Ishikawa (cell line): ENCODE results near the gene AP5M1.

Experiments
- CREB1 ChIP-seq: IDR thresholded peaks from 2 replicates; pipeline ENCODE4 v1.6.1; 2012; ENCODE audit warnings: low read depth
- RAD21 ChIP-seq: IDR thresholded peaks from 2 replicates; pipeline ENCODE4 v1.6.1; 2012; ENCODE audit warnings: low read depth
- TAF1 ChIP-seq: IDR thresholded peaks from 2 replicates; pipeline ENCODE4 v1.6.1; 2012; ENCODE audit warnings: low read depth, mild to moderate bottlenecking
- TF ChIP-seq, protein P1 (sequence below): IDR thresholded peaks from 2 replicates; pipeline ENCODE4 v1.6.1; 2012

DNA sequence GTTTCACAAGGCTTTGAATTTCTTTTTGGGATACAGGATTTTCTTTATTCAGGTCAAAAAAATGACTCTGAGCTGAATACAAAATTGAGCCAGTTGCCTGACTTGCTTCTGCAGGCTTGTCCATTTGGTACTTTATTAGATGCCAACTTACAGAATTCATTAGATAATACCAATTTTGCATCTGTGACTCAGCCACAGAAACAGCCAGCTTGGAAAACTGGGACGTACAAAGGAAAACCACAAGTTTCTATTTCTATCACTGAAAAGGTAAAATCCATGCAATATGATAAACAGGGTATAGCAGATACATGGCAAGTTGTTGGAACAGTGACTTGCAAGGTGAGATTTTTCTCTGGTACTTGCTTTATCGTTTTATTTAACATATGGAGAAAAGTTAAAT lies 5.8 kb downstream of the AP5M1 start:
- TF ChIP-seq RAD21 (no peak), CREB1 (no peak), TAF1 (no peak)
- TF ChIP-seq, protein P1, sequence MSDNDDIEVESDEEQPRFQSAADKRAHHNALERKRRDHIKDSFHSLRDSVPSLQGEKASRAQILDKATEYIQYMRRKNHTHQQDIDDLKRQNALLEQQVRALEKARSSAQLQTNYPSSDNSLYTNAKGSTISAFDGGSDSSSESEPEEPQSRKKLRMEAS, result no peak
